HEK293 (cell line): ENCODE data around the gene CAMK1G.

Experiments
- CTCF ChIA-PET: fragments of 350-600 bp; formaldehyde crosslinking; extraction: SDS; loops from one replicate; lab custom pipeline; 2021; ENCODE audit warnings: antibody characterized with exemption; lab: Yijun Ruan, JAX
- POLR2A ChIA-PET: fragments of 300-600 bp; formaldehyde crosslinking; extraction: SDS; loops from one replicate; lab custom pipeline; 2020; ENCODE audit warnings: antibody characterized with exemption, inconsistent platforms; lab: Yijun Ruan, JAX
- H3K27ac ChIP-seq: fragments of 200-500 bp; sonication (Bioruptor generic); 2 replicates; pipeline ENCODE4 v1.5.1; 2014; ENCODE audit warnings: low read depth, low read length, control low read depth, inconsistent platforms; ENCODE audit errors: extremely low read depth
- H3K36me3 ChIP-seq, 2 experiments: fragments of 200-500 bp in 1 of 2; sonication (Bioruptor generic) in 1 of 2; 1 replicate in 1 of 2; 2 replicates in 1 of 2; pipeline ENCODE4 v1.5.1; 2014 to 2017; ENCODE audit warnings: inconsistent platforms in 2 of 2, low read length in 2 of 2; ENCODE audit not compliant: control insufficient read depth in 2 of 2, insufficient read depth in 1 of 2
- H3K4me1 ChIP-seq: fragments of 200-500 bp; sonication (Bioruptor generic); 2 replicates; pipeline ENCODE4 v1.5.1; 2014; ENCODE audit warnings: mild to moderate bottlenecking, low read length, inconsistent platforms; ENCODE audit not compliant: control insufficient read depth, insufficient read depth
- H3K4me3 ChIP-seq: 2 replicates; pipeline ENCODE4 v1.5.1; 2011; ENCODE audit warnings: low read depth, mild to moderate bottlenecking, control low read depth, low read length, moderate library complexity
- H3K9me3 ChIP-seq: fragments of 200-500 bp; sonication (Bioruptor generic); 2 replicates; pipeline ENCODE4 v1.5.1; 2014; ENCODE audit warnings: low read depth, low read length, inconsistent platforms; ENCODE audit not compliant: control insufficient read depth, insufficient read depth
- MEIS1 ChIP-seq: sonication (generic); formaldehyde crosslinking; IDR thresholded peaks from 2 replicates; pipeline ENCODE4 v1.8.1; 2022; ENCODE audit warnings: missing genetic modification reagents, mild to moderate bottlenecking, borderline replicate concordance
- REPIN1 ChIP-seq: fragments of 450-650 bp; formaldehyde crosslinking; IDR thresholded peaks from 2 replicates; pipeline ENCODE4 v1.5.1; 2017; ENCODE audit warnings: missing biosample characterization, missing genetic modification characterization, low read depth
- ZBTB48 ChIP-seq: fragments of 450-650 bp; formaldehyde crosslinking; IDR thresholded peaks from 2 replicates; pipeline ENCODE4 v1.5.1; 2016; ENCODE audit warnings: missing biosample characterization, missing genetic modification characterization
- ZNF24 ChIP-seq: fragments of 450-650 bp; formaldehyde crosslinking; IDR thresholded peaks from 2 replicates; pipeline ENCODE4 v1.5.1; 2016; ENCODE audit warnings: missing biosample characterization, missing genetic modification characterization
- ZNF350 ChIP-seq: fragments of 450-650 bp; formaldehyde crosslinking; IDR thresholded peaks from 2 replicates; pipeline ENCODE4 v1.5.0; 2017; ENCODE audit warnings: missing biosample characterization, mild to moderate bottlenecking, missing genetic modification characterization
- ZNF354C ChIP-seq: fragments of 450-650 bp; formaldehyde crosslinking; IDR thresholded peaks from 2 replicates; pipeline ENCODE4 v1.5.1; 2016; ENCODE audit warnings: missing biosample characterization, missing genetic modification characterization, low read depth, borderline replicate concordance
- ZNF416 ChIP-seq: fragments of 450-650 bp; formaldehyde crosslinking; IDR thresholded peaks from 2 replicates; pipeline ENCODE4 v1.5.1; 2016; ENCODE audit warnings: missing biosample characterization, missing genetic modification characterization
- ZNF48 ChIP-seq: fragments of 450-650 bp; formaldehyde crosslinking; IDR thresholded peaks from 2 replicates; pipeline ENCODE4 v1.5.1; 2016; ENCODE audit warnings: missing biosample characterization, missing genetic modification characterization
- ZNF501 ChIP-seq: fragments of 450-650 bp; formaldehyde crosslinking; IDR thresholded peaks from 2 replicates; pipeline ENCODE4 v1.5.1; 2016; ENCODE audit warnings: missing biosample characterization, missing genetic modification characterization
- ZNF529 ChIP-seq: fragments of 450-650 bp; formaldehyde crosslinking; IDR thresholded peaks from 2 replicates; pipeline ENCODE4 v1.5.1; 2017; ENCODE audit warnings: missing genetic modification characterization, missing biosample characterization; ENCODE audit not compliant: insufficient replicate concordance
- ZNF76 ChIP-seq: fragments of 450-650 bp; formaldehyde crosslinking; IDR thresholded peaks from 2 replicates; pipeline ENCODE4; 2016; ENCODE audit warnings: low read depth, missing biosample characterization, missing genetic modification characterization, borderline replicate concordance
- ZXDB ChIP-seq: fragments of 450-650 bp; formaldehyde crosslinking; IDR thresholded peaks from 2 replicates; pipeline ENCODE4 v1.5.1; 2016; ENCODE audit warnings: missing biosample characterization, missing genetic modification characterization
- TF ChIP-seq, protein P1 (sequence below): sonication (generic); formaldehyde crosslinking; IDR thresholded peaks from 2 replicates; pipeline ENCODE4 v1.8.1; 2022; ENCODE audit warnings: mild to moderate bottlenecking, moderate library complexity, missing genetic modification reagents
- TF ChIP-seq, protein P2 (sequence below): fragments of 450-650 bp; formaldehyde crosslinking; IDR thresholded peaks from 2 replicates; pipeline ENCODE4 v1.5.1; 2016; ENCODE audit warnings: missing biosample characterization, missing genetic modification characterization
- TF ChIP-seq, protein P3 (sequence below): fragments of 450-650 bp; formaldehyde crosslinking; IDR thresholded peaks from 2 replicates; pipeline ENCODE4 v1.5.1; 2016; ENCODE audit warnings: missing biosample characterization, missing genetic modification characterization

The CAMK1G gene

GRCh38 chr1:209552406-209553264 lies 30.9 kb upstream of the CAMK1G start:
- ChIA-PET CTCF (interaction anchor here (0.6 kb wide), 1 partner anchor 61 kb away, joined by 3 read pairs; no protein-coding TSS in a partner anchor), POLR2A (no interaction called here)
- Histone ChIP-seq H3K27ac (no peak overlapping the region), H3K4me1 (no peaks in the 10 kb centered on the region), H3K9me3 (no peaks in the 10 kb centered on the region), H3K36me3 (no peaks in the 10 kb centered on the region), H3K4me3 (no peak overlapping the region)
- TF ChIP-seq ZNF48 (tag by site-specific recombination) (no peak), MEIS1 (no peak), ZNF76 (tag by site-specific recombination) (no peak), ZNF24 (tag by site-specific recombination) (no peak), ZNF501 (tag by site-specific recombination) (no peak), REPIN1 (no peak), ZNF350 (tag by site-specific recombination) (no peak), ZNF529 (tag by site-specific recombination) (no peak), ZXDB (tag by site-specific recombination) (no peak), ZNF354C (tag by site-specific recombination) (no peak), ZNF416 (tag by site-specific recombination) (no peak)
- TF ChIP-seq, protein P1, sequence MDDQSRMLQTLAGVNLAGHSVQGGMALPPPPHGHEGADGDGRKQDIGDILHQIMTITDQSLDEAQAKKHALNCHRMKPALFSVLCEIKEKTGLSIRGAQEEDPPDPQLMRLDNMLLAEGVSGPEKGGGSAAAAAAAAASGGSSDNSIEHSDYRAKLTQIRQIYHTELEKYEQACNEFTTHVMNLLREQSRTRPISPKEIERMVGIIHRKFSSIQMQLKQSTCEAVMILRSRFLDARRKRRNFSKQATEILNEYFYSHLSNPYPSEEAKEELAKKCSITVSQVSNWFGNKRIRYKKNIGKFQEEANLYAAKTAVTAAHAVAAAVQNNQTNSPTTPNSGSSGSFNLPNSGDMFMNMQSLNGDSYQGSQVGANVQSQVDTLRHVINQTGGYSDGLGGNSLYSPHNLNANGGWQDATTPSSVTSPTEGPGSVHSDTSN (CRISPR knock-in tag), result no peak
- TF ChIP-seq, protein P2, sequence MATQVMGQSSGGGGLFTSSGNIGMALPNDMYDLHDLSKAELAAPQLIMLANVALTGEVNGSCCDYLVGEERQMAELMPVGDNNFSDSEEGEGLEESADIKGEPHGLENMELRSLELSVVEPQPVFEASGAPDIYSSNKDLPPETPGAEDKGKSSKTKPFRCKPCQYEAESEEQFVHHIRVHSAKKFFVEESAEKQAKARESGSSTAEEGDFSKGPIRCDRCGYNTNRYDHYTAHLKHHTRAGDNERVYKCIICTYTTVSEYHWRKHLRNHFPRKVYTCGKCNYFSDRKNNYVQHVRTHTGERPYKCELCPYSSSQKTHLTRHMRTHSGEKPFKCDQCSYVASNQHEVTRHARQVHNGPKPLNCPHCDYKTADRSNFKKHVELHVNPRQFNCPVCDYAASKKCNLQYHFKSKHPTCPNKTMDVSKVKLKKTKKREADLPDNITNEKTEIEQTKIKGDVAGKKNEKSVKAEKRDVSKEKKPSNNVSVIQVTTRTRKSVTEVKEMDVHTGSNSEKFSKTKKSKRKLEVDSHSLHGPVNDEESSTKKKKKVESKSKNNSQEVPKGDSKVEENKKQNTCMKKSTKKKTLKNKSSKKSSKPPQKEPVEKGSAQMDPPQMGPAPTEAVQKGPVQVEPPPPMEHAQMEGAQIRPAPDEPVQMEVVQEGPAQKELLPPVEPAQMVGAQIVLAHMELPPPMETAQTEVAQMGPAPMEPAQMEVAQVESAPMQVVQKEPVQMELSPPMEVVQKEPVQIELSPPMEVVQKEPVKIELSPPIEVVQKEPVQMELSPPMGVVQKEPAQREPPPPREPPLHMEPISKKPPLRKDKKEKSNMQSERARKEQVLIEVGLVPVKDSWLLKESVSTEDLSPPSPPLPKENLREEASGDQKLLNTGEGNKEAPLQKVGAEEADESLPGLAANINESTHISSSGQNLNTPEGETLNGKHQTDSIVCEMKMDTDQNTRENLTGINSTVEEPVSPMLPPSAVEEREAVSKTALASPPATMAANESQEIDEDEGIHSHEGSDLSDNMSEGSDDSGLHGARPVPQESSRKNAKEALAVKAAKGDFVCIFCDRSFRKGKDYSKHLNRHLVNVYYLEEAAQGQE, result no peak
- TF ChIP-seq, protein P3, sequence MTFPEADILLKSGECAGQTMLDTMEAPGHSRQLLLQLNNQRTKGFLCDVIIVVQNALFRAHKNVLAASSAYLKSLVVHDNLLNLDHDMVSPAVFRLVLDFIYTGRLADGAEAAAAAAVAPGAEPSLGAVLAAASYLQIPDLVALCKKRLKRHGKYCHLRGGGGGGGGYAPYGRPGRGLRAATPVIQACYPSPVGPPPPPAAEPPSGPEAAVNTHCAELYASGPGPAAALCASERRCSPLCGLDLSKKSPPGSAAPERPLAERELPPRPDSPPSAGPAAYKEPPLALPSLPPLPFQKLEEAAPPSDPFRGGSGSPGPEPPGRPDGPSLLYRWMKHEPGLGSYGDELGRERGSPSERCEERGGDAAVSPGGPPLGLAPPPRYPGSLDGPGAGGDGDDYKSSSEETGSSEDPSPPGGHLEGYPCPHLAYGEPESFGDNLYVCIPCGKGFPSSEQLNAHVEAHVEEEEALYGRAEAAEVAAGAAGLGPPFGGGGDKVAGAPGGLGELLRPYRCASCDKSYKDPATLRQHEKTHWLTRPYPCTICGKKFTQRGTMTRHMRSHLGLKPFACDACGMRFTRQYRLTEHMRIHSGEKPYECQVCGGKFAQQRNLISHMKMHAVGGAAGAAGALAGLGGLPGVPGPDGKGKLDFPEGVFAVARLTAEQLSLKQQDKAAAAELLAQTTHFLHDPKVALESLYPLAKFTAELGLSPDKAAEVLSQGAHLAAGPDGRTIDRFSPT (tag by site-specific recombination), result no peak

DNA sequence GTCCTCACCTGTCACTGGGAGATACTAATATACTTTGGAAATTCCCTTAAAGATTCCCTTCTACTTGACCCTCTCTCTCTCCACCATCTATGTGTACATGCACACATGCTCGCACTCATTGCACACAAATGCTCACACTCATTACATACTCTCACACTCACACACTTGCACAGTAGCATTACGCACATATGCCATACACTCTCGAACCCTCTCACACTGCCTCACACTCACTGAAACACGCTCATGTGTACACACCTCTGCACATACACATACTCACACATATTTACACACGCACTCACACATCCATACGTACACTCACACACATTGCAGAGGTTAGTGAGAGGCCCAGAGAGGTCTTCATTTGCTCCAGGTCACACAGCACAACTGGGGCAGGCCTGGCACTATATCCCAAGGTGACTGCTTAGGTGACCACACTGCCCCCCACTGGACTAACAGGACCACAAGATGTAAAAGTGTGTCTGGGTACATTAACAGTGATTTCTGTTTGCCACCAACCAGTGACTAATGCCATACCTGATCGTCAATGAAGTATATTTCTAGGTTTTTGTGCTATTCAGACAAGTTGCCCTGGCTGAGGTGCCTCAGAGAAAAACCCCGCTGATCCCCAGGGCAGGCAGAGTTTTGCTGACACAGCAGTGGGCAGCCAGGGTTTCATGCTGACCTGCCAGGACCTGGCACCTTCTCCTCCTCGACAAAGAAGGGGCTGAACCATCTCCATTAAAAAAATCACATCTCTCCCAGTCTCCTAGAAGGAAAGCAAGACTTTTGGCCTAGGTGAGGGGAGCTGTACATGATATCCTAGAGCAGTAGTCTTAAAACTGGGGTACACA lies 28.5 kb upstream of the CAMK1G start:
- Histone ChIP-seq H3K27ac (no peak overlapping the region), H3K36me3 (no peaks in the 10 kb centered on the region), H3K9me3 (no peaks in the 10 kb centered on the region), H3K4me1 (no peaks in the 10 kb centered on the region), H3K4me3 (no peak overlapping the region)
- no peak for TF ChIP-seq ZBTB48 (tag by site-specific recombination)
- ChIA-PET POLR2A (no interaction called here), CTCF (interaction anchor here (1.3 to 1.4 kb wide), 2 partner anchors 11 kb away, joined by 4 to 10 read pairs; no protein-coding TSS in a partner anchor)
